Activated B cell treated with CpG ODN at 0.5 μM for 24 hours (primary cell): ENCODE results near the gene SCAF11. TPM values are rescaled to one million over a fixed set of nuclear protein-coding genes. Genes with fewer than 3 reads are reported as not detected.

Experiments used
- ATAC-seq: fragments of 200-7000 bp; cut with Tn5 transposase; one replicate; pipeline ENCODE4 v1.10.0; 2021; ENCODE audit warnings: low read depth, mild to moderate bottlenecking, moderate library complexity
- CTCF ChIA-PET: fragments of 350-600 bp; sonication (Branson Sonifier 250); formaldehyde crosslinking; loops from one replicate; lab custom pipeline; 2021; ENCODE audit warnings: antibody characterized with exemption; lab: Charles Lee
- POLR2A ChIA-PET: fragments of 350-600 bp; sonication (Branson Sonifier 250); formaldehyde crosslinking; loops from one replicate; lab custom pipeline; 2021; ENCODE audit warnings: antibody characterized with exemption; lab: Charles Lee
- DNase-seq: peaks from one replicate; pipeline ENCODE4 v3.0.0; 2022
- H3K27ac Mint-ChIP-seq: one replicate; pipeline ENCODE4 v1.8.0; 2020; ENCODE audit warnings: mixed read lengths
- H3K27me3 Mint-ChIP-seq: one replicate; pipeline ENCODE4 v1.8.0; 2021; ENCODE audit warnings: mixed read lengths
- H3K36me3 Mint-ChIP-seq: one replicate; pipeline ENCODE4 v1.8.0; 2021; ENCODE audit warnings: low read depth, mixed read lengths
- H3K4me1 Mint-ChIP-seq: one replicate; pipeline ENCODE4 v1.8.0; 2021; ENCODE audit warnings: mixed read lengths
- H3K4me3 Mint-ChIP-seq: one replicate; pipeline ENCODE4 v1.8.0; 2020; ENCODE audit warnings: mild to moderate bottlenecking, mixed read lengths
- H3K9me3 Mint-ChIP-seq: one replicate; pipeline ENCODE4 v1.8.0; 2020; ENCODE audit warnings: mixed read lengths
- intact Hi-C: fragments of 100-400 bp; cut with micrococcal nuclease; formaldehyde crosslinking; loops from one replicate; pipeline ENCODE4 v1.15.1; 2024
- total RNA-seq: library from RNA; stranded (reverse); gene quantifications from 2 replicates; pipeline ENCODE4 v1.2.3, GENCODE V29; 2022
- TF ChIP-seq, protein P1 (sequence below): fragments of 200-600 bp; IDR thresholded peaks from one replicate; pipeline ENCODE4 v1.8.0; 2022; ENCODE audit warnings: antibody characterized with exemption, mild to moderate bottlenecking

SCAF11 gene
- total RNA-seq, 1 donor from 2014 or later, result 198 TPM

DNA sequence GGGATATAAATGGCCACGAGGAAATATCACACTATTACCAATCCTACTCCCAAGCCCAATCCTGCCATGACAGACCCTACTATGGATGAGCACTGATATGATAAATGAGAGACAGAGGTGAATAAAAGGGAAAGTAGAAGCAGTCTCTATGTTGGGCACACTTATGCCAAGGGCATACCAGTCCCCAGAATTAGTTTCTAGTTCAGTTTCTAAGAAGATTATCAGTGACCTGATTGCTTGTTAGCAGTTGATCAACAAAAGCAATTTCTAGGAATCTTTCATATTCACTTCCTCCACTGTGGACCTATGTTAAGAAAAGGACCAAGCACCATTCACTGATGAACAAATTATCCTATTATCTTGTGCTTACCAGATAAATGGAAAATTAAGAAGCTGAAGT, 20.0 kb downstream of the SCAF11 start:
- intact Hi-C loops, result no loop called here
- Mint-ChIP-seq H3K27ac (peak overlapping the region; percentile 56), H3K9me3 (no peaks in the 10 kb centered on the region), H3K36me3 (peaks cover 52% of the 10 kb centered on the region), H3K27me3 (no peaks in the 10 kb centered on the region), H3K4me1 (peaks cover 74% of the 10 kb centered on the region), H3K4me3 (no peak overlapping the region)
- ATAC-seq (no peak), DNase-seq (no peak)
- ChIA-PET CTCF (no interaction called here), POLR2A (no interaction called here)
- TF ChIP-seq, protein P1, sequence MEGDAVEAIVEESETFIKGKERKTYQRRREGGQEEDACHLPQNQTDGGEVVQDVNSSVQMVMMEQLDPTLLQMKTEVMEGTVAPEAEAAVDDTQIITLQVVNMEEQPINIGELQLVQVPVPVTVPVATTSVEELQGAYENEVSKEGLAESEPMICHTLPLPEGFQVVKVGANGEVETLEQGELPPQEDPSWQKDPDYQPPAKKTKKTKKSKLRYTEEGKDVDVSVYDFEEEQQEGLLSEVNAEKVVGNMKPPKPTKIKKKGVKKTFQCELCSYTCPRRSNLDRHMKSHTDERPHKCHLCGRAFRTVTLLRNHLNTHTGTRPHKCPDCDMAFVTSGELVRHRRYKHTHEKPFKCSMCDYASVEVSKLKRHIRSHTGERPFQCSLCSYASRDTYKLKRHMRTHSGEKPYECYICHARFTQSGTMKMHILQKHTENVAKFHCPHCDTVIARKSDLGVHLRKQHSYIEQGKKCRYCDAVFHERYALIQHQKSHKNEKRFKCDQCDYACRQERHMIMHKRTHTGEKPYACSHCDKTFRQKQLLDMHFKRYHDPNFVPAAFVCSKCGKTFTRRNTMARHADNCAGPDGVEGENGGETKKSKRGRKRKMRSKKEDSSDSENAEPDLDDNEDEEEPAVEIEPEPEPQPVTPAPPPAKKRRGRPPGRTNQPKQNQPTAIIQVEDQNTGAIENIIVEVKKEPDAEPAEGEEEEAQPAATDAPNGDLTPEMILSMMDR, result no peak

DNA sequence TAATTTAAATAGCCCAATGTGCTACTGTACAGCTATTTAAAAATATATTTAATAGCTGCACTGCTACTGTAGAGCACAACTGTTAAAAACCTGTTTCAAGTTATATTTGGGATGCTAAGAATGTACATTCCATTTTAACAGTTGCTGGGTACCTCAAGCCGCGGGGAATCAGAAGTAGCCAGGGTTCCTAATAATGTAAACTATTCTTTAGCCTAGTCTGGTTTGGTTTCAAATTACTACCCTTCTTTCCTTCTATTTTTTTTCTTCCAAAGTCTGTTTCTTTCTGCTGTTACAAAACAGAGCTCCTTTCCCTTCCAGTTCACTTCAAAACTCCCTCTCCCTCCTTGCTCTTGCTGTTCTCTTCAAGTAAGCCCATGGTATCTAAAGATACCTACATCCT, 21.3 kb downstream of the SCAF11 start:
- DNase-seq (no peak), ATAC-seq (no peak)
- H3K27ac Mint-ChIP-seq, result no peak overlapping the region
- no peaks in the 10 kb centered on the region for H3K9me3 Mint-ChIP-seq
- ChIA-PET POLR2A (no interaction called here), CTCF (interaction anchor here (0.6 kb wide), 1 partner anchor 564 kb away, joined by 4 read pairs; no protein-coding TSS in a partner anchor)
- TF ChIP-seq, protein P1, result no peak
- no peaks in the 10 kb centered on the region for H3K27me3 Mint-ChIP-seq
- peaks cover 71% of the 10 kb centered on the region for H3K4me1 Mint-ChIP-seq
- intact Hi-C loops, result no loop called here
- H3K36me3 Mint-ChIP-seq, result peaks cover 52% of the 10 kb centered on the region
- H3K4me3 Mint-ChIP-seq, result no peak overlapping the region

DNA sequence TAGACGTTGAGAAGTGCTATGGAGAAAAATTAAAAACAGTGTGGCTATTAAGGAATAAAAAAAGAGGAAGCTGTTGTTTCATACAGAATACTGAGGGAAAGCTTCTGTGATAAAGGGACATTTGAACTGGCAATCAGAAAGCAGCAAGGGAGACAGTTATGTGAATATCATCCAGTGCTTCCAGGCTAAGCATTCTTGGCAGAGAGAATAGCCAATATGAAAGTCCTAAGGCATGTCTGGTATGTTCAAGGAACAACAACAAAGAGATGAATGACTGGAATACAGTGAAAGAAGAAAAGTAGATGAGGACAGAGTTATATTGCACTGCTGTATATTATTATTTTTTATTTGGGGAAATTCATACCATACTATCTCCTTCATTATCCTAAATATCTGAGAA, 23.9 kb downstream of the SCAF11 start:
- TF ChIP-seq, protein P1, result no peak
- no peak for ATAC-seq
- Mint-ChIP-seq H3K4me3 (no peak overlapping the region), H3K4me1 (peaks cover 58% of the 10 kb centered on the region), H3K27ac (no peak overlapping the region), H3K9me3 (no peaks in the 10 kb centered on the region), H3K36me3 (peaks cover 55% of the 10 kb centered on the region), H3K27me3 (no peaks in the 10 kb centered on the region)
- no peak for DNase-seq
- ChIA-PET POLR2A (interaction anchor here (0.9 to 1.5 kb wide), 2 partner anchors 16 to 25 kb away, joined by 3 to 5 read pairs; no protein-coding TSS in a partner anchor), CTCF (no interaction called here)
- intact Hi-C loops, result no loop called here

DNA sequence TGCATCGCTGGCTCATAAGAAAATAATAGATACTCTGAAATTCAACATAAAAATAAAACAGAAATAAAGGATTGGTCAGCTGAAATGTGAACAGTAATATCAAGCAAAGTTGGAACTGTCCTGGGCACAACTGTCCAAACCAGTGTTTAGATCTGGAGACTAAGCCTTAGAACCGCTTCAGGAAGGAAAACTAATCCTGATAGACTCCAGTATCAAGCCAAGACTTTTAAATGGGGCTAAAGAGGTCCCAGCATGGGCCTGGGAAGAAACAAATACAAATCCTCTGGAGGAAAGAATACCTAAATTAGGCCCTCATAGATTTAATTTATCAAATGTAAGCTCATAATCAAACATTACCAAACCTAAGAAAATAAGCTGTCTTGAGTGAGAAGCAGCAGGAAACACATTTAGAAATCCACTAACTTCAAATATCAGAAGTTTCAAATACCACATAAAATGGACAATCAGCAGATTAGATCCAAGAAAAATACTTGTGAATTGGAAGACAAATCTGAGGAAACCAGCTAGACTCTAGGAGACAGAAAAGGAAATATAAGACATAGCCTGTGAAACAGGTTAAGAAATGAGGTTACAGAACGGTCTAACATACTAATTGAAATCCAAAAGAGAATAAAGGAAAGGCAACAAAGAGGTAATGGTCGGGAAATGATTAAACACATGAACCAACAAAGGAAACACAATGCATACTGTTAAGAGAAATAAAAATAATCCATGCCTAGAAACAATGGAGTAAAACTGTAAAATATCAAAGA, 27.6 kb downstream of the SCAF11 start:
- peaks cover 38% of the 10 kb centered on the region for H3K4me1 Mint-ChIP-seq
- intact Hi-C loops, result loop anchor here (2.0 to 5.0 kb wide), 2 partner anchors 14 to 35 kb away; no protein-coding TSS in a partner anchor
- H3K27me3 Mint-ChIP-seq, result no peaks in the 10 kb centered on the region
- ChIA-PET CTCF (no interaction called here), POLR2A (no interaction called here)
- DNase-seq (no peak), ATAC-seq (no peak)
- H3K9me3 Mint-ChIP-seq, result no peaks in the 10 kb centered on the region
- no peak overlapping the region for H3K4me3 Mint-ChIP-seq
- peaks cover 68% of the 10 kb centered on the region for H3K36me3 Mint-ChIP-seq
- no peak overlapping the region for H3K27ac Mint-ChIP-seq
- TF ChIP-seq, protein P1, result no peak

DNA sequence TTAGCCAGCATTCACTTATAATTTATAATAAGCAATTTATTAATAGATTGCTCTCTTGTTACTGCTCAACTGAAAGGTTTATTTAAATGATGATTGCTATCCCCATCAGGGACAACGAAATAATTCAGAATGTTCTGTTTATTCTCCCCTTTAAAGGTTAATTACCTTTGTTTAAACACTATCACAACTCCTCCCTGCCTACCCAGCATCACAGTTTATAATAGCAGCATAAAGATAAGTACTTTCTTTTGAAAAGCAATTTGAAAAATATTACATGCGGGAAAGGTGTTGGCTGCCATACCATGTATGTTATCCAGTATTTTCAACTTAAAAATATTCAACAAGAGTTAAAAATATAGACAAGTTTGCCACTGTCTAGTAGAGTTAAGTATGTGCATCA, 30.6 kb downstream of the SCAF11 start:
- Mint-ChIP-seq H3K4me3 (no peak overlapping the region), H3K4me1 (peaks cover 12% of the 10 kb centered on the region), H3K9me3 (no peaks in the 10 kb centered on the region), H3K27me3 (no peaks in the 10 kb centered on the region), H3K27ac (no peak overlapping the region), H3K36me3 (peaks cover 74% of the 10 kb centered on the region)
- ChIA-PET CTCF (no interaction called here), POLR2A (no interaction called here)
- TF ChIP-seq, protein P1, result no peak
- no peak for ATAC-seq
- no peak for DNase-seq
- intact Hi-C loops, result loop anchor here (5.0 kb wide), 1 partner anchor 32 kb away; no protein-coding TSS in a partner anchor
